Dedifferentiated amniotic fluid mesenchymal stem cell (primary cell): ENCODE data around the gene AXIN2.
A peak's percentile ranks its signal among the peaks of the same experiment; 100 is the strongest.
"Not testable (repeated sequence)": the region's sequence is repeated elsewhere in the genome, so short reads cannot be mapped to it uniquely, and the experiment has no call there.

Experiments used
- DNase-seq: peaks from one replicate; pipeline ENCODE4 v3.0.0-alpha.2; 2016; ENCODE audit errors: extremely low spot score

The AXIN2 gene

DNA sequence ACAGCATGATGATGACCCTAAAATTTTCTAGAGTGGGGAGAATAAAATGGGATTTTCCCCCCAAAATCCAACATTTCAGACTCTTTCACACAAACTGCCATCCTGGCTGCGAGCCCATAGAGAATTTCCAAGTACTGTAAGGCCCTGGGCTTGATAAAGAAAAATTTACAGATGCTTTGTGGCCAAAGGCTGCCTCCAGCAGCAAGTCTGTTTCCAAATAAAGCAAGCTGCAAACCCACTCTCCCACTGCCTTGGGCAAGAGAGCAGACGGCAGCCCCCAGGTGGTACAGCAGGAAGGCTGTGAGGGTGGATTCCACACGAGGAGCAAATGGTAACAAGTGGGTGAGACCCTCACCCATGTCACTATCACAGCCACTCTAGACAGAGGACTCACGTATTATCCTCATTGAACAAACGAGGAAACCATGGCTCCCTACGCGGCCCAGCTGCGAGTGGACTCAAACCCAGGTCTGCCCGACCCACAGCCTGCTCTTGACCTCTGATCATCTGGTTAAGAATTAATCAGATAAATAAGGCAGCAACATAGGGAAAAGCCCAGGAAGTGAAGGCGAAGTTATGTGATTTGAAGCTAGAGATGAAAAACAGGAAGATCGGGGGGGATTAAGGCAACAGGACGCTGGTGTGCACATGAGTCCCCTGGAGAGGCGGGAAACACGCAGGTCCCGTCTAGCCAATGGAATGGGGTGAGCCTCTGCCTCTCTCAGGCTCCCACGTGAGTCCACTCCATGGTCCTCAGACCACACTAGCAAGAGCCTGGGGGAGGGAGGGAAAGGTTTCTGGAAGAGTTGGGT lies 37.4 kb downstream of the AXIN2 start:
- DNase-seq, result no peak

DNA sequence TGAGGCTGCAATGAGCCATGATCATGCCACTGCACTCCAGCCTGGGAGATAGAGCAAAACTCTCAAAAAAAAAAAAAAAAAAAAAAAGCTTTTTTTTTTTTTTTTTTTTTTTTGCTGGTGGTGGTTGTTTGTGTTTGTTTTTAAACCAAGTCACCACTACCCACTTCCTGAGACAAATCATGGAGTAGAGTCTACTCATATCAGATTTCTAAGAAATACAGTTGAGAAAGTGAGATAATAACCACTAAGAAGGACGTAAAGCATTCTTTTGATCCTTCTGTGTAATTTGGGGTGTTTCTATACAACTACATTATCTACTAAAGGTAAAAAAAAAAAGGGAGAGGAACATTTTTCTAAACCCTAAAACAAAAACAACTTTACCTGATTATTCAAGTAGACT lies 38.0 kb downstream of the AXIN2 start:
- no peak for DNase-seq

DNA sequence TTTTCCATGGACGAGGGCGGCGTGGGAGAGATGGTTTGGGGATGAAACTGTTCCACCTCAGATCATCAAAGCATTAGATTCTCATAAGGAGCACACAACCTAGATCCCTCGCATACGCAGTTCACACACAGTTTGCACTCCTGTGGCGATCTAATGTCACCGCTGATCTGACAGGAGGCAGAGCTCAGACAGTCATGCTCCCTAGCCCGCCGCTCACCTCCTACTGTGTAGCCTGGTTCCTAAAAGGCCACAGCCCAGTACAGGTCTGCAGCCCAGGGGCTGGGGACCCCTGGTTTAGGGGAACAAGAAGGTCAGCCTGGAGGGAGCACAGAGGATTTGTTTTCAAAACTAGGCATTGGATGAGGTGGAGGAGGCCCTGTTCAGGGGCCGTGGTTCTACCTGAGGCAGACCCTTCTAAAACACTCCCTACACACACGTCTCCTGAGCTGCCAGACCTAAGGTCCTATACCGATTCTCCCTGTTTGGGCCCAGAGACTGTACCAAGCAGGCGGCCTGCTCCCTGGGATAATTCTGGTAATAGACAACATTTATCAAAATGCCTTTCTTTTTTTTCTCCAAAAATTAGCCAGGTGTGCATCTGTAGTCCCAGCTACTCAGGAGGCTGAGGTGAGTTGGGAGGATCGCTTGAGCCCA lies 38.6 kb downstream of the AXIN2 start:
- DNase-seq, result no peak

DNA sequence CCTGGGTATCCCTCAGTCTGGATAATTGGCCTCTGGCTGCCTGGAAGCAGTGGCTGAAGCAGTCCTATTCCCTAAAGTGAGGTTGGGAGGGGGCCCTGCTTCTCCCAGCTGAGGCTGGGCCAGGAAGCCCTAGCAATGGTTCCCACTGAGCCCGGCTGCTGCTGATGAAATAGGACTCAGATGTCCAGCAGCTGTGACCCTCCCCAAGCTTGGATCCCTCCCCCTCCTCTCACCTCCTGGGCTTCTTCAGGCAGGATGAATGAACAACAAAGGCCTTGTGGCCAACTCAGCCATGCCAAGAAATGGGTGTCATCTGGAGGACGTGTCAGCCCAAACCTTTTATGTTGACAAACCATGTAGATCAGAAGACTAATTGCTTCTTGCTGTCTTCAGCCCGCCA lies 42.0 kb downstream of the AXIN2 start:
- no peak for DNase-seq

DNA sequence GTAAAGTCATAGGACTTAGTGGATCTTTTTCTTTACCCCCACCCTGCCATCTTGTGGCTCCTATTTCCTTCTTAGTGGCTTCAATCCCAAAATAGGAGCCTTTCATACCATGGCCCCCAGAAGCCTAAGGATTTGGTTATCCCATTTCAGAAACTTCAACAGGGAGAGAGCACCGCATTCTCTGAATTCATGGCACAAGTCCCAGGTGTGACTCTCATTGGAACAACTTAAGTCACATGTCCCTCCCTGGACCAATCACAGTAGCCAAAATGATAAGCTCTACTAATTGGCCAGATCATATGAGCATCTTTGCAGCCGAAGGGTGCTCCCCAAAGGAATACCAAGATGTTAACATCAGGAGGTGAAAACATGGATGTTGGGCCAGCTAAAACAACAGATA lies 43.2 kb downstream of the AXIN2 start:
- DNase-seq, result no peak

DNA sequence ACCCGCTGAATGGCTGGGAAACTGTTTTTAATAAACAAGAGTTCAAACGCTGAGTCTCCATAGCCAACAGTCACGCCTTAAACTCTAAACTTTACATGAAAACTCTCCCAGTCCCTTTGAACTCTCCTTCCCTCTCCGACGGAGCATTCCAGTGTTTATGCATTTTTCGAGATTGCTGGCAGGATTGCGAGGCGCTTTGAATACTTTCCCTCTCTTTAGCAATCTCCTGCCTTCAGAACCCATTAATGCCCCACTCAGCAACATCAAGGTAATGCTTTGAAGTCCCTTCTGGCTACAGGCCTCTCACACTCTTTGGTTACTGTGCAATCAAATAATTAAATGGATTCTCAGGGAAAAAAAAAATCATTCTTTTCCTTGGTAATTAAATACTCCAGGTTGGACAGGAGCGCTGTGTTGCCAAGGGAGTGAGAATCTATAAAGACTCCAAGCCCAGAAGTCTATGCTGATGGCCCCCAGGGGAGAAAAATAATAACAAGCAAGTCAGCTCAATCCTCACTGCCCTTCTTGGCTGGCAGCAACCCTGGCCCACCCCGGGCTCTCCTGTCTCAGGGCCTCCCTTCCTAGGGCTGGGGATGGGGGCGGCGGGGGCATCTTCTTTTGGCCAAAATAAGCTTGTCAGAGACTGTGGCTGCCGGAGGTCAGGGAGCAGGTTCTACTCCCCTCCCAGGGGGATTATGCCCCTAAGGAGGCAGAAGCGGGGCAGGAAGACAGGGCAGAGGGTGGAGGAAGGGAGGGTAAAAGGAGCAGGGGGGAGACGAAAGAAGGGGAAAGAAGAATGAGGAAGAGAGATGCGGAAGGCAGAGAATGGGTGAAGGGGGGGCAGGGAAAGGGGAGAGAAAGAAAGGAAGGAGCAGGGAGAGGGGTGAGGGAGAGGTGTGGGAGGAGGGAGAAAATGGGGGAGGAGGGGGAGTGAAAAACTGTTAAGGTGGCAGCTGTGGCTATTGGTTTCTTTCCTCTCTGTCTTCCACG lies 45.2 kb downstream of the AXIN2 start:
- DNase-seq, result no peak

DNA sequence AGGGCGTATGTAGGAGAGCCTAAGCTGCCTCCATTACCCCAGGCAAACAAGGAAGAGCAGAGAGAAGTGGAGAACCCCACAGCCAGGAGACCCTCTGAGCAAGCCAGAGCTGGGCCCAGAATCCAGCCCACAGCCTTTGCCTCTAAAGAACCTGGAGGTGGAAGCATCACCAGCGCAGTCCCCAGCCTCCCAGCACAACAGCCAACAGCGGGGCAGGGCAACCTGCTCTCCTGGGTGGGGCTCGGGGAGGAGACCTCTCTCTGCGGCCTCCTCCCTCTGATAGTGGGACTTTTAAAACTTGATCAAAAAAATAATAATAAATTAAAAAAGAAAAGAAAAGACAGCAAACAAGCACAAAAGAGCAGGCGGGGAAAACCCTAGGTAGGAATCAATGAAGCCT lies 45.9 kb downstream of the AXIN2 start:
- no peak for DNase-seq

DNA sequence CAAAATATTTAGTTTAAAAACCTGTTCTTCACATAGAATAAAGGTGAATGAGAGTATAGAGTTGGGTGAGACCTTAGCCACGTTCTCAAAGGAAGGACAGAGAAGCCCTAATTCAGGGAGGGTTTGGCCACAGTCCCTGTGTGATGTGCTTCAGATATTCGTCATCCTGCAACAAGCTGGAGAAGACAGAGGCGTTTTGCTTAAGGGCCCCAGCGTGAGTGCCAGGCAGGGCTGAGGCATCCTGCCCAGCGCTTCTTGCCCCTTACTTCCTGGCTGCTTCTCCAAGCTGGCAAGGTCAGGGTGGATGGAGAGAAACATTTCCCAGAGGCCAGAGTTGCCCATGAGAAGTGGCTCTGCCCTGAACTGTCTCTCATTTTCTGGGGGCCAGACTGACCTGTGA lies 46.9 kb downstream of the AXIN2 start:
- no peak for DNase-seq

DNA sequence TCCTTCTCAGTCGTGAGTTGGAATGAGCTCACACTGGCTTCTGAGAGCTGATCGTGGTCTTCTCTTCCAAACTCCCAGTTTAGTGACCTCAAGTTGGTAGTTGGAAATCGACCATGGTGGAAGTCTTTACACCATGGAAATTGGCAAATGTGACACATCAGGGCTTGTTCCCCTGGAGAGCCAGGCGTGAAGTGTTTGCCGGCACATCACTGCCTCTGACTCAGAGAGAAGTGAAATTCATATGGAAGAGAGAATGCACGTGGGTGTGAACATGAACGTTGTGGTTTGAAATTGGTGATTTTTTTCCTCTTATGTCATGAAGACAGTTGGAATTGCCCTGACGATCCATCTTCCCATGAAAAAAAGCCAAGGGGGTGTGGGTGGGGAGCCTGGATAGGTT lies 47.4 kb downstream of the AXIN2 start:
- DNase-seq, result peak; percentile 36

DNA sequence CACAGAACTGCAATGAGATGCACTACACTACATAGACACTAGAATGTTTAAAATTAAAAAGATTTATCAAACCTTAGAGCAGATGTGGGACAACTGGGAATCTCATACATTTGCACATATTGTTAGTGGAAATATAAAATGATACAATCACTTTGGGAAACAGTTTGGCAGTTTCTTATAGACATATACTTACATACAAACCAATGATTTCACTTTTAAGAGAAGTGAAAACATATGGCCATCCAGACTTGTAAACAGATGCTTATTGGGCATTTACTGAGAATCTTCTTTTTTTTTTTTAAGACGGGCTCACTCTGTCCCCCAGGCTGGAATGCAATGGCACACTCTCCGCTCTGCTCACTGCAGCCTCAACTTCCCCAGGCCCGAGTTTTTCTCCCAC lies 50.1 kb downstream of the AXIN2 start:
- DNase-seq, result no peak

DNA sequence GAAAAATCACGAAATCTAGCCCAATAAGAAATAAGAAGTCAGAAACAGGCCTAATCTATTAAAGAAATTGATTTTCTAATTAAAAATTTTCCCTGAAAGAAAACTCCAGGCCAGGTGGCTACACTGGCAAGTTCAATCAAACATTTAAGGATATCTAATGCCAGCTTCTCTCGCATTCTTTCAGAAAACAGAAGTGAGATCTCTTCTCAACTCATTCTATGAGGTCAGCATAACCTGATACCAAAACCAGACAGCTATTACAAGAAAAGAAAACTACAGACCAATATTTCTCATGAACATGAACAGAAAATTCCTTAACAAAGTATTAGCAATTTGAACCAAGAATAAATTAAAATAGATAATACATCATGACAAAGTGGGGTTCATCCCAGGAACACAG lies 52.4 kb downstream of the AXIN2 start:
- no peak for DNase-seq

DNA sequence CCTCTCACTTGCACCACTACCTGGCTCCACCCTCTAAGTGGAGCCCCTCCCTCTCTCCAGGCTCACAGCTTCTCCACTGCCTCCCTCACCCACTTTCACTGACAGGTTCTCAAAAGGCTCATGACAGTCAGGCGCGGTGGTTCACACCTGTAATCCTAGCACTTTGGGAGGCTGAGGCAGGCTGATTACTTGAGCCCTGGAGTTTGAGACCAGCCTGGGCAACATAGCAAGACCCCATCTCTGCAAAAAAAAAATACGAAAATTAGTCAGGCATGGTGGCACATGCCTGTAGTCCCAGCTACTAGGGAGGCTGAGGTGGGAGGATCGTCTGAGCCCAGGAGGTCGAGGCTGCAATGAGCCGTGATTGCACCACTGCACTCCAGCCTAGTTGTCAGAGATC lies 56.8 kb downstream of the AXIN2 start:
- DNase-seq, result not testable (repeated sequence)

DNA sequence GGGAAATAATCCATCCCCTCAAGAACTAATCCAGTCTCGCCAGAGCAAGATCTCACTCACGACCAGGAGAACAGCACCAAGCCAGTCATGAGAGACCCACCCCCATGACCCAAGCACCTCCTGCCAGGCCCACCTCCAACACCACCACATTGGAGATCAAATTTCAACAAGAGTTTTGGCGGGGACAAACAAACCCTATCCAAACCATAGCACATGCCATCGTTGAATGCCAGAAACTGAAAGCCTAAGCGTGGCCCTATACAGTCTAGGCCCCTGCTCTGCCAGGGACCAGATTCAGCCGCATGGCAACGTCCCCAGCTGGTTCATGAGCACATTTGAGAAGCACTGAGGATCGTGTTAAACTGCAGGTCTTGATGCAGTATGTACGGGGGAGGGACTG lies 57.3 kb downstream of the AXIN2 start:
- DNase-seq, result no peak

DNA sequence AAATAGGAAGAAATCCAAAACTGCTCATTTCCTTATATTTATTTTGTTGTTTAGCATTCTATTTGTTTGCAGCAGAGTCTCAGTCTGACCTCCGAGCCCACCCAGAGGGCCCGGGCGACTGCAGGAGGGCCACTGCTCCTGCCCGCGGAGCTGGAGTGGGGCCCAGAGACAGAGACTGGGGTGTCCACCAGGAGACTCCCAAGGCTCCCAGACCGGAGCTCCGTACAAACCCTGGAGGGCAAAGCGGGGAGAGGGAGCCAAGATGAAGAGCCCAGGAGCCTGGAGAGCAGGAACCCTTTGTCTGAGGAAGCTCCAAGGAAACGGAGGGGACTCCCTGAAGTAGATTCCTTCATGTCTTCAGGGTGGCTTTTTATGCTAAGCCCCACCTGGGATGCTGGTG lies 57.9 kb downstream of the AXIN2 start:
- DNase-seq, result no peak

DNA sequence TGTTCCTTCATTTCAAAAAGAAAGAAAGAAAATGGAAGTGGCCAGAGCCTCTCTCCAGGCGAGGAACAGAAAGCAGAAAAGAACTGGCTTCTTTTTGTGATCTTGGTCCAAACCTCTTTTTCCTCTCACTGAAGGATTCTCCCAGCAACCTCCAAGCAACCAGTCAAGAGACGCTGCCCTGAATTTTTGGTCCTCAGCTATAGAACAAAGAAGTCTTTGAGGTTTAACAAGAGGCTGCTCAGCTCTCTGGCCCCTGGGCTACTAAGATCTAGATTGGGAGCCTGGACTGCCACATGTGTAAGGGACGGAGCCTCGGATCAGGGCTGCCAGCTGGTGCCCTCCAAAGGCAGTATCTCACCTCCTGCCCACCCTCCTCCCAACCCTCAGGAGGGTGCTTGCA lies 62.6 kb downstream of the AXIN2 start:
- DNase-seq, result no peak

DNA sequence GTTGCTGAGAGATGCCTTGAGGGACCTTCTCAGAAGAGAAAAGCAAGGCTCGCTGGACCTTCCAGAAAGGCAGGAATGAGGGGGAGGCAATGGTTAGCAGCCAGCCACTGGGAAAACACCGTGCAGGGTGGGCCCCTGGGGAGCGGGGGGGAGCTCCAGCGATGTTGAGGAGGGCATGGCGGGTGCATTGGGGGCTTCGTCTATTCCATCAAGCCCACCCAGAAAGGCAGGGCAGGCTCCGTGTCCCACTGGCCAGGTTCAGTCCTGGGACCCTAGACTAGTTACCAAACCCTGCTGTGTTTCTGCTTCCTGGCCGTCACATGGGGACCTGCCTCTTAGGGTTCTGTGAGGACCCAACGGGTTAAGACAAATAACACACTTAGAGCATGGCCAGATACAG lies 64.6 kb downstream of the AXIN2 start:
- DNase-seq, result no peak

DNA sequence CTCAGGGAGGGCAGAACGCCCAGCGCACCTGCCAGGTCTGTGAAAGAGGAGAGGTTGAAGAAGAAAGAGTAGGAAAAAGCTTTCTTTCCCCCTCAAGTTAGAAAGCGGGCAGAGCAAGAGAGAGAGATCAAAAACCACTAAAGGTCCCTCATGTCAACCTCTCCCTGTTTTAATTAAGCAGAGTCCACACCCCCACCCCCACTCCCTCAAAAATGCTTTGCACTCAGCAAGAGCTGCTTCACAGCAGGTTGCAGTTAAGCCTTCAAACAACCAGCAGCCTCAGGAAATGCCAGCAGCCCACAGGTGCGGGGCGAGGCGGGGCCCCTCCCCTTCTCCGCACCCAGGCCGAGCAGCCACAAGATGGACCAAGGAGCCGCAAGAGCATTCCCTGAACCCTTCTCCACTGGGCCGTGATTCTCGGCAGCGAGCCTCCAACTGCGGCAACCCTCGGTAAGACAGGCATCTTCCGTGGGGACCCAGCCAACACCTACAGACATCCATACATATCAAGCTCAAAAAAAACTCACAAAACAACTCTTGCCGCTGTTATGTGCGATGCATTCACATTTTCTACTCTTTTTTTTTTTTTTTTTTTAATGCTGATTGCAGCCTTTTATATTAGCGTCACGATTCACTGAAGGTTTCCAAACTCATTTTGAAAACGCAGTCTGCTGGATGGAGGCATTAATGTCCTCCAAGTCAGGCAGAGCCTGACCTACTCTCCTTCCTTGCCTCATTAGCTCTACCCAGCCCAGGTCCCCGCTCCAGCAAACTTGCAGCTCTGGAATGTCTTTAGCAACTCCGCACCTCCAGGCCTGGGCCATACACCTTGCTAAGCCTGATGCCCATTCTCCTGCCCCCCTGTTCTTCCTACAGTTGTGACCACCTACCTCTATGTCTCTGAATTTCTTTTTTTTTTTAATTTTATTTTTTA lies 66.1 kb downstream of the AXIN2 start:
- DNase-seq, result no peak

DNA sequence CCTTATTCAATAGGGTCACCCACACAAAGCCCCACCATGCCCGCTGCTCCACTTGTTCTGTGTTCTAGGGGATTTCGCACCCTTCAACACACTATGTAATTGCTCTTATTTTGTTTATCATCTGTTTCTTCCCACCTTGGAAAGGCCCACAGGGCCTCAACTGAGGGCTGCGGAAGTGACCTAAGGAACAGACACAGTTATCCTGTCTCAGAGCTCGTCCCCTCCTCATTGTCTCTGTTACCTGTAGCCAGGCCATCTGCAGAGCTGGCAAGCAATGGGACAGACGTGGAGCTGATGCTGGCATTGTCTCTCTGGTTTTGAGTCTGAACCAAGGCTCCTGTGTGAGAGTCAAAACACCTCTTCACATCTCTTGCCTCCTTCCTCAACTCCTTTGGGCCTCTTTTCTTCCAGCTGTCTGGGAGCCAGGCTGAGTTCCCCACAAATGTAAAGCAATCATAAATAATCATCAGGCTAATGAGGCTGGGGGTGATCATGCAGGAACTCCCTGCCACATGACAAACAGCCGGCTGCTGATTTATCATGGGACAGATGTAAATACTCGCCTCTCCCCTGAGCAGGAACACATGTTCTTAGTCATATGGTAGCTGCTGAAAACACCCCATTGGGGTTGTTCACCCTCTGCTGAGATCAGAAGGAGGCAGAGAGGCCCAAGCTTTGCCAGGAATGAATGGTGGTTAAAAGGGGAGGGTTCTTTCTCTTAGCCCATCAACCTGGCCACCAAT lies 71.9 kb downstream of the AXIN2 start:
- no peak for DNase-seq

DNA sequence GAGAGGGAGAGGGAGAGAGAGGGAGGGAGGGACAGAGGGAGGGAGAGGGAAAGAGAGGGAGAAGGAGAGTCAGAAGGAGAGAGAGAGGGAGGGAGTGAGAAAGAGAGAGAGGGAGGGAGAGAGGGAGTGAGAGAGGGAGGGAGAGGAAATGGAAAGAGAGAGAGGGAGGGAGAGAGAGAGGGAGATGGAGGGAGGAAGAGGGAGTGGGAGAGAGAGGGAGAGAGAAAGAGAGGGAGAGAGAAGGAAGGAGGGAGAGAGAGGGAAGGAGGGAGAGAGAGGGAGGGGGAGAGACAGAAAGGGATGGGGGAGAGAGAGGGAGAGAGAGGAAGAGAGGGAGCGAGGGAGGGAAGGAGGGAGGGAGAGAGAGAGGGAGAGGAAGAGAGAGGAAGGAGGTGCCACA lies 72.8 kb downstream of the AXIN2 start:
- DNase-seq, result no peak

DNA sequence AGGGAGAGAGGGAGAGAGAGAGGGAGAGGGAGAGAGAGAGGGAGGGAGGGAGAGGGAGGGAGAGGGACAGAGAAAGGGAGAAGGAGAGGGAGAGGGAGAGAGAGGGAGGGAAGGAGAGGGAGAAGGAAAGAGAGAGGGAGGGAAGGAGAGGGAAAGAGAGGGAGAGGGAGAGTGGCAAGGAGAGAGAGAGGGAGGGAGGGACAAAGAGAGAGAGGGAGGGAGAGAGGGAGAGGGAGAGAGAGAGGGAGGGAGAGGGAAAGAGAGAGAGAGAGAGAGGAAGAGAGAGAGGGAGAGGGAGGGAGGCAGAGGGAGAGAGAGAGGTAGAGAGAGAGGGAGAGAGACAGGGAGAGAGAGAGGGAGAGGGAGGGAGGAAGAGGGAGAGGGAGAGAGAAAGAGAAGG lies 73.5 kb downstream of the AXIN2 start:
- DNase-seq, result no peak

DNA sequence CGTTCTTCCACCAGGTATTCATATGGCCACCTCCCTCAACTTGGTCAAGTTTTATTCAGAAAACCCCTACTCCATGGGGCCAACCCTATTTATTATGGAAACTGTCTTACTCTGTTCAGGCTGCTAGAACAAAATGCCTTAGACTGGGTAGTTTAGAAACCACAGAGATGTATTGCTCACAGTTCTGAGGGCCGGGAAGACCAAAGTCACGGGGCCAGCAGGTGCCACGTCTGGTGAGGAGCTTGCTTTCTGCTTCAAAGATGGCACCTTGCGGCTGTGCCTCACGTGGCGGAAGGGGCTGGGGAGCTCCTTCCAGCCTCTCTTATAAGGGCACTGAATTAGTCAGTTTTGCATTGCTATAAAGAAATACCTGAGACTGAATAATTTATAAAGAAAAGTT lies 74.3 kb downstream of the AXIN2 start:
- DNase-seq, result no peak
